Muscle of leg (tissue), 11 donors: ENCODE measurements around the gene BTRC. TPM values are rescaled to one million over a fixed set of nuclear protein-coding genes. Genes with fewer than 3 reads are reported as not detected.
A peak's percentile ranks its signal among the peaks of the same experiment; 100 is the strongest.

Source experiments
- DNase-seq: peaks from one replicate; pipeline ENCODE4 v3.0.0; 2013
- H3K27ac ChIP-seq: one replicate; pipeline ENCODE4 v1.5.1; 2013; ENCODE audit warnings: mild to moderate bottlenecking, low read length, control low read depth
- H3K27me3 ChIP-seq: one replicate; pipeline ENCODE4 v1.6.1; 2013; ENCODE audit warnings: low read length; ENCODE audit not compliant: control insufficient read depth, insufficient read depth
- H3K36me3 ChIP-seq: one replicate; pipeline ENCODE4 v1.6.1; 2013; ENCODE audit warnings: low read length; ENCODE audit not compliant: control insufficient read depth, insufficient read depth
- H3K4me1 ChIP-seq: one replicate; pipeline ENCODE4 v1.6.1; 2013; ENCODE audit warnings: low read length; ENCODE audit not compliant: control insufficient read depth, insufficient read depth
- H3K4me3 ChIP-seq: one replicate; pipeline ENCODE4 v1.5.1; 2013; ENCODE audit warnings: low read length, control low read depth
- H3K9me3 ChIP-seq: replicated peaks from 2 replicates; pipeline ENCODE4 v1.6.1; 2013; ENCODE audit warnings: low read depth, low read length; ENCODE audit not compliant: control insufficient read depth
- WGBS: methylation state at CpG from one replicate; pipeline ENCODE4 v1.1.5; 2013; ENCODE audit warnings: missing lambda C conversion rate; ENCODE audit not compliant: insufficient coverage; 5-methylcytosine and 5-hydroxymethylcytosine counted together
- polyA plus RNA-seq, 8 donors: library from polyadenylated mRNA; unstranded; fragments of 120-200 nt; gene quantifications; one replicate each; pipeline versions ENCODE4 v1.2.1 to v1.2.3, GENCODE V29; 2013; ENCODE audit warnings: inconsistent platforms in 1 of 8, low replicate concordance in 1 of 8; ENCODE audit not compliant: insufficient read length in 8 of 8, insufficient read depth in 1 of 8
- total RNA-seq: library from RNA; stranded (reverse); fragments of 120-200 nt; gene quantifications from one replicate; pipeline ENCODE4 v1.2.4, GENCODE V29; 2013

BTRC gene
- total and polyA plus RNA-seq, 9 donors, result 14.3 to 27.4 (median 23.4) TPM

DNA sequence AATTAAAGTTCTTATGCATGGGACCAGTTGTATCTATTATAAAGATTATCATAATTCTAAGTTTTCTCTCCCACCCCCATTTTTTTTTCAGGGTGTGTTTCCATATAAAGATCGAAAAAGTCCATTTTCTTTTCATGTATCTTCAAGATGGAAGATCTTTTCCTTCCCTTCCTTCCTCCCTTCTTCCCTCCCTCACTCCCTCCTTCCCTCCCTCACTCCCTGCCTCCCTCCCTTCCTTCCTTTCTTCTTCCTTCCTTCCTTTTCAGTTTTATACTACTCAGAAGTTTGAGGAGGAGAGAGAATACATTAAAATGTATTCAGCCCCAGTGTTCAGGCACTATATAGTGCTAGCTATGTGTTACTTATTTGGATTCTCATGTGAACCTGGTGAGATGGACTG is 136.1 kb downstream of the BTRC start:
- Histone ChIP-seq H3K9me3 (no peaks in the 10 kb centered on the region), H3K27ac (no peak overlapping the region)

GRCh38 chr10:101492205-101492604 is 138.2 kb downstream of the BTRC start:
- no peaks in the 10 kb centered on the region for H3K4me1 ChIP-seq
- WGBS, result no CpG with 5 or more reads among the region's 3 CpGs
- H3K36me3 ChIP-seq, result no peaks in the 10 kb centered on the region
- no peak overlapping the region for H3K4me3 ChIP-seq
- no peak overlapping the region for H3K27ac ChIP-seq
- H3K9me3 ChIP-seq, result no peaks in the 10 kb centered on the region
- no peak for DNase-seq
- no peaks in the 10 kb centered on the region for H3K27me3 ChIP-seq

More for the DNA sequence above, 136.1 kb downstream of the BTRC start:
- no peaks in the 10 kb centered on the region for H3K27me3 ChIP-seq
- no peak overlapping the region for H3K4me3 ChIP-seq
- H3K36me3 ChIP-seq, result no peaks in the 10 kb centered on the region
- DNase-seq, result no peak
- WGBS, result no CpG with 5 or more reads among the region's 1 CpG
- peaks cover 2% of the 10 kb centered on the region for H3K4me1 ChIP-seq

GRCh38 chr10:101492814-101493213 is 138.8 kb downstream of the BTRC start:
- no CpG with 5 or more reads among the region's 1 CpG for WGBS

DNA sequence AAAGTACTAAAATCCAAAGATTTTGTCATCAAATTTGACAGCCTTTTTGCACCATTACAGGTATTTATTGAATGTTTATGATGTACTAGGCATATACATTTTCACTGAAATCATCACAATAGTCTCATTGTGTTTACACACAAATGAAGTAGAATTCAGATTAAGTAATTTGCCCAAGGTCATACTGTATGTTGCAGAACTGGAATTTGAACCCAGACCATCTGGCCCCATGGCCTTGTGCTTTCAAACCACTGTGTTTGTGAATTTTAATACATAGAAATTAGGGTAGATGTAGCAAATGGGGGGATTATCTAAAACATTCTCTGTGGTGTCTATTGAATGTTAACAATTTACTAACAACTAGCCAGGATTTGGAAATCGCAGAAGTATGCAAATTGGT is 139.3 kb downstream of the BTRC start:
- H3K9me3 ChIP-seq, result no peaks in the 10 kb centered on the region
- no peaks in the 10 kb centered on the region for H3K4me1 ChIP-seq
- WGBS, result no CpG with 5 or more reads among the region's 1 CpG
- H3K36me3 ChIP-seq, result no peaks in the 10 kb centered on the region
- no peak for DNase-seq
- H3K4me3 ChIP-seq, result no peak overlapping the region
- no peak overlapping the region for H3K27ac ChIP-seq
- H3K27me3 ChIP-seq, result no peaks in the 10 kb centered on the region

More at GRCh38 chr10:101492814-101493213, 138.8 kb downstream of the BTRC start:
- Histone ChIP-seq H3K36me3 (no peaks in the 10 kb centered on the region), H3K4me1 (no peaks in the 10 kb centered on the region), H3K27me3 (no peaks in the 10 kb centered on the region), H3K4me3 (no peak overlapping the region), H3K9me3 (no peaks in the 10 kb centered on the region), H3K27ac (no peak overlapping the region)
- DNase-seq, result no peak

- Histone ChIP-seq H3K9me3 (no peaks in the 10 kb centered on the region), H3K36me3 (no peaks in the 10 kb centered on the region), H3K4me3 (no peak overlapping the region), H3K27me3 (no peaks in the 10 kb centered on the region), H3K4me1 (no peaks in the 10 kb centered on the region), H3K27ac (no peak overlapping the region)
- DNase-seq, result no peak
- WGBS, result no CpG with 5 or more reads among the region's 1 CpG
These were observed 139.9 kb downstream of the BTRC start for GRCh38 chr10:101493782-101494281.

- Histone ChIP-seq H3K4me1 (no peaks in the 10 kb centered on the region), H3K27me3 (no peaks in the 10 kb centered on the region), H3K36me3 (no peaks in the 10 kb centered on the region), H3K4me3 (no peak overlapping the region), H3K9me3 (no peaks in the 10 kb centered on the region), H3K27ac (no peak overlapping the region)
- no peak for DNase-seq
- no CpG with 5 or more reads among the region's 1 CpG for WGBS
These were observed 140.7 kb downstream of the BTRC start for GRCh38 chr10:101494650-101495049.

GRCh38 chr10:101495324-101495925 is 141.5 kb downstream of the BTRC start:
- WGBS, result no CpG with 5 or more reads among the region's 4 CpGs
- no peaks in the 10 kb centered on the region for H3K36me3 ChIP-seq
- peak; percentile 13 for DNase-seq
- no peaks in the 10 kb centered on the region for H3K4me1 ChIP-seq
- no peak overlapping the region for H3K27ac ChIP-seq
- H3K4me3 ChIP-seq, result no peak overlapping the region
- H3K27me3 ChIP-seq, result no peaks in the 10 kb centered on the region
- H3K9me3 ChIP-seq, result no peaks in the 10 kb centered on the region

DNA sequence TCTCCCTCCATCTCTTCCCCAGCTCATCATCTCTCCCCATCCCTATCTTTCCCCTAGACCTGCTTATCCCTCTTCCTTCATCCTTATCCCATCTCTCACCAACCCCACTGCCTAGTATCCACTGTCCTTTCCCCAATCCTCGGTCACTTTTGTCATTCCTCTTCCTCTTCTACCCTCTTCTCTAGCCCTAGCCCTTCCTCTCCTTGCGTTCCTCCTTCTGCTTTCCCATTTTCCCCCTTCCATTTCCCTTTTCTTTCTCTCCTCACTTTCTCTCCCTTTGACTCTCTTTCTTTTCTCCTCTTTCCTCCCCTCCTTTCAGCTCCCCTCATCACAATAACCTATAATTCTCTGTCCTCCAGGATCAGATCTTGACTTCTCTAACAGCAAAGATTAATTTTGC is 150.5 kb downstream of the BTRC start:
- no peaks in the 10 kb centered on the region for H3K4me1 ChIP-seq
- no peaks in the 10 kb centered on the region for H3K9me3 ChIP-seq
- DNase-seq, result no peak
- no peak overlapping the region for H3K27ac ChIP-seq
- H3K4me3 ChIP-seq, result no peak overlapping the region
- WGBS, result 83% methylated on average over 1 of the region's 2 CpGs
- H3K27me3 ChIP-seq, result no peaks in the 10 kb centered on the region
- no peaks in the 10 kb centered on the region for H3K36me3 ChIP-seq

DNA sequence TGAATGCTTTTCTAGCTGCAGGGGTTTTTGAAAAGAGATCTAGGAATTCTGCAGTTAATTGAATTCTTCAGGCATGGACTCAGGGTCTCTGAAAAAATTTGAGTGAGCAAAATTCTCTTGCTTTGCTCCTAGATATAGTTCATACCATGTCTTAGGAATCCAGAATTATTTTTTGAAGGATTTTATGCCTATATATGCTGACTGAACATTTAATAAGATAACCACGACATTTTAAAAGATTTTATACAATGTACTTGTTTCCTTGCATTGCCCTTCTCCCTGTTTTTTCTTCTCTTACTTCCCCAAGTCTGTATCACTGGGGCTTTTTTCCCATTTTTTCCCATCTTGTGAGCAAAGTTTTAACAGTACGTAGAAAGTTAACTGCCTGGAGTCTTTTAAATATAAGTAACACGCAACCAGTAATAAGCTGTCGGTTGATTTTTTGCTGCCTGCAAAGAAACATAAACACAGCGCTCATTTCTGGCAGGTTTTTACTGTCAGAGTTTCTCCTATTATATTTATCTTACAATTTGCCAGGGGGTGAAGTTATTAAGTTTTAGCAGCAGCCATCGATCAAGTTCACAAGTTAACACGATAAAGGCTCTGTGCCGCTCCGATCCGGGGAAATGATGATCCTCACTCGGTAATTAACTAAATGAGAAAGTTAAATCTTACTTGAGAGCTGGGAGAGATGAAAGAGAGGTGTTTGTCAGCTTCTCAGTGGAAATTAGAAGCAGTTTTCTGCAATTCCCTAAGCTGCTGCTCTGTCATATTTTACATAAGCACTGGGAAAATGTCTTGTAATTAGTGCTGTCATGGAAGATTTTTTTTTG is 153.1 kb downstream of the BTRC start:
- Histone ChIP-seq H3K36me3 (no peaks in the 10 kb centered on the region), H3K9me3 (no peaks in the 10 kb centered on the region), H3K4me3 (no peak overlapping the region), H3K27ac (no peak overlapping the region), H3K4me1 (no peaks in the 10 kb centered on the region), H3K27me3 (no peaks in the 10 kb centered on the region)
- DNase-seq, result no peak
- 75% methylated on average over 4 of the region's 11 CpGs for WGBS

DNA sequence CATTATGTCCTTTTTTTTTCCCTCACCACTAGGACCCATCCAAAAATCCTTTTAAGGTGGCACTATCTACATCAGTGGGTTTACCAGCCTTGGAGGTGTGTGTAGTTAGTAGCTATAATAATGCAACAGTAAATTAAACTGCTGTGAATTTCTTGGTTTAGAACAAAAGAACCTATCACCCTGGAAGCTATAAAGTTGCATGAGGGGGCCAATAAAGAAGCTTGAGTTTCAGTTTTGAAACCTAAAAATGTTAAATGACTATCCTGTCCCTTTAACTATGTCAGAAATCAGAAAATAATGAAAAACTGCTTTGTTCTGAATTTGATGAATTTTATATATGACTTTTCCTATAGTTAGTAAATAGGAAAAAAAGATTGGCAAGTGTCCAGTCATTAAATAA is 153.9 kb downstream of the BTRC start:
- H3K36me3 ChIP-seq, result no peaks in the 10 kb centered on the region
- H3K4me3 ChIP-seq, result no peak overlapping the region
- H3K9me3 ChIP-seq, result no peaks in the 10 kb centered on the region
- DNase-seq, result no peak
- H3K27ac ChIP-seq, result no peak overlapping the region
- no peaks in the 10 kb centered on the region for H3K4me1 ChIP-seq
- H3K27me3 ChIP-seq, result no peaks in the 10 kb centered on the region
